SU-DHL-6 (cell line): ENCODE results near the gene DHX29.

Source experiments
- H2AFZ ChIP-seq: fragments of 200-600 bp; sonication (generic); 2 replicates; pipeline ENCODE4 v1.6.1; 2014; ENCODE audit warnings: low read depth, mild to moderate bottlenecking, moderate library complexity, mixed read lengths, antibody characterized with exemption, low read length; ENCODE audit not compliant: severe bottlenecking
- H3F3A ChIP-seq: fragments of 200-600 bp; shearing (Covaris generic); 2 replicates; pipeline ENCODE4 v1.6.0; 2016; ENCODE audit warnings: antibody characterized with exemption, mild to moderate bottlenecking; ENCODE audit not compliant: insufficient read depth
- H3K27ac ChIP-seq: fragments of 200-600 bp; sonication (generic); 2 replicates; pipeline ENCODE4 v1.5.1; 2016; ENCODE audit warnings: low read depth, mild to moderate bottlenecking, low read length, moderate library complexity, mixed read lengths
- H3K27me3 ChIP-seq: fragments of 200-600 bp; sonication (generic), shearing (Covaris generic); 2 replicates; pipeline ENCODE4 v1.6.0; 2014; ENCODE audit warnings: mild to moderate bottlenecking, low read length
- H3K36me3 ChIP-seq: fragments of 200-600 bp; sonication (generic); 2 replicates; pipeline ENCODE4 v1.6.1; 2014; ENCODE audit warnings: mild to moderate bottlenecking, low read length, mixed read lengths
- H3K4me2 ChIP-seq: fragments of 300-600, 200-600 bp; shearing (Covaris generic), sonication (generic); 2 replicates; pipeline ENCODE4 v1.6.0; 2014; ENCODE audit warnings: low read length, low read depth, mild to moderate bottlenecking; ENCODE audit not compliant: poor library complexity, severe bottlenecking
- H3K4me3 ChIP-seq: fragments of 200-600 bp; sonication (generic); 2 replicates; pipeline ENCODE4 v1.5.1; 2014; ENCODE audit warnings: antibody characterized with exemption, low read length, mild to moderate bottlenecking, mixed read lengths; ENCODE audit not compliant: insufficient read depth, poor library complexity, severe bottlenecking
- H3K79me2 ChIP-seq: fragments of 200-600 bp; sonication (generic); 2 replicates; pipeline ENCODE4 v1.6.1; 2014; ENCODE audit warnings: mild to moderate bottlenecking, low read length, moderate library complexity; ENCODE audit not compliant: insufficient read depth
- H3K9ac ChIP-seq: fragments of 200-600 bp; sonication (generic); 2 replicates; pipeline ENCODE4 v1.7.0; 2014; ENCODE audit warnings: mild to moderate bottlenecking, low read length
- H3K9me2 ChIP-seq: fragments of 200-600 bp; sonication (generic); replicated peaks from 2 replicates; pipeline ENCODE4 v1.6.1; 2014; ENCODE audit warnings: low read length; ENCODE audit not compliant: insufficient read depth
- H3K9me3 ChIP-seq: fragments of 200-600 bp; sonication (generic); 2 replicates; pipeline ENCODE4 v1.6.1; 2014; ENCODE audit warnings: low read length, mixed read lengths; ENCODE audit not compliant: insufficient read depth
- H4K20me1 ChIP-seq: fragments of 200-600 bp; sonication (generic); 2 replicates; pipeline ENCODE4 v1.6.1; 2014; ENCODE audit warnings: low read depth, mild to moderate bottlenecking, antibody characterized with exemption, low read length, moderate library complexity, mixed read lengths
- CTCF ChIP-seq: fragments of 200-600 bp; sonication (generic); IDR thresholded peaks from one replicate; pipeline ENCODE4 v1.5.1; 2017; ENCODE audit warnings: antibody characterized with exemption, mild to moderate bottlenecking, low read length, moderate library complexity; ENCODE audit not compliant: insufficient read depth, poor library complexity, severe bottlenecking
- EZH2phosphoT487 ChIP-seq: fragments of 200-600 bp; sonication (generic), shearing (Covaris generic); conservative IDR thresholded peaks from 2 replicates; pipeline ENCODE4 v1.6.1; 2018; ENCODE audit warnings: mild to moderate bottlenecking, antibody characterized with exemption, low read length, moderate library complexity, mixed read lengths

Gene DHX29

GRCh38 chr5:55344392-55344992 lies 37.0 kb upstream of the DHX29 start:
- Histone ChIP-seq H3K9me3 (no peaks in the 10 kb centered on the region), H3K27ac (no peak overlapping the region), H3K4me3 (no peak overlapping the region), H3K9me2 (no peaks in the 10 kb centered on the region), H3K79me2 (no peaks in the 10 kb centered on the region), H3K36me3 (peaks cover 66% of the 10 kb centered on the region), H3K4me2 (no peak overlapping the region), H2AFZ (no peak overlapping the region), H3K27me3 (no peaks in the 10 kb centered on the region), H3K9ac (no peak overlapping the region), H3F3A (peaks cover 21% of the 10 kb centered on the region), H4K20me1 (no peaks in the 10 kb centered on the region)
- peak; percentile 88 for TF ChIP-seq CTCF
- no peak for TF ChIP-seq EZH2phosphoT487

GRCh38 chr5:55343609-55344008 lies 36.1 kb upstream of the DHX29 start:
- peaks cover 63% of the 10 kb centered on the region for H3K36me3 ChIP-seq
- no peak for TF ChIP-seq CTCF
- TF ChIP-seq EZH2phosphoT487 = no peak
- no peak overlapping the region for H3K27ac ChIP-seq
- no peak overlapping the region for H3K9ac ChIP-seq
- H3K79me2 ChIP-seq = no peaks in the 10 kb centered on the region; the same call in 1 of the 2 replicates
- H3K4me3 ChIP-seq = no peak overlapping the region
- peaks cover 21% of the 10 kb centered on the region for H3F3A ChIP-seq
- 0 out of 2 replicates have a peak, but pooled peaks cover 4% of the 10 kb centered on the region for H4K20me1 ChIP-seq
- no peaks in the 10 kb centered on the region for H3K9me3 ChIP-seq
- no peak overlapping the region for H3K4me2 ChIP-seq
- no peaks in the 10 kb centered on the region for H3K27me3 ChIP-seq
- no peaks in the 10 kb centered on the region for H3K9me2 ChIP-seq
- H2AFZ ChIP-seq = no peak overlapping the region

- Histone ChIP-seq H3K27ac (no peak overlapping the region), H3F3A (peaks cover 21% of the 10 kb centered on the region), H3K4me3 (no peak overlapping the region), H3K9ac (no peak overlapping the region), H2AFZ (no peak overlapping the region), H3K9me2 (no peaks in the 10 kb centered on the region), H3K79me2 (peaks cover 5% of the 10 kb centered on the region; the same call in 1 of the 2 replicates), H3K4me2 (no peak overlapping the region), H4K20me1 (0 out of 2 replicates have a peak, but pooled peaks cover 4% of the 10 kb centered on the region), H3K27me3 (no peaks in the 10 kb centered on the region), H3K9me3 (no peaks in the 10 kb centered on the region), H3K36me3 (peaks cover 58% of the 10 kb centered on the region)
- no peak for TF ChIP-seq CTCF
- TF ChIP-seq EZH2phosphoT487 = no peak
Observed at GRCh38 chr5:55343107-55343506, 35.6 kb upstream of the DHX29 start.
